Hepatocyte (in vitro differentiated cells): ENCODE data around the gene ZFP92. TPM values are rescaled to one million over a fixed set of nuclear protein-coding genes. Genes with fewer than 3 reads are reported as not detected.

Experiments used
- DNase-seq: peaks from one replicate; pipeline ENCODE4 v3.0.0-alpha.2; 2016; ENCODE audit warnings: low spot score
- H2AFZ ChIP-seq: fragments of 200-600 bp; sonication (generic); 2 replicates; pipeline ENCODE4 v1.6.0; 2016; ENCODE audit warnings: antibody characterized with exemption, mild to moderate bottlenecking
- H3K27ac ChIP-seq: fragments of 200-600 bp; sonication (generic); 2 replicates; pipeline ENCODE4 v1.5.1; 2016; ENCODE audit warnings: mild to moderate bottlenecking
- H3K27me3 ChIP-seq: fragments of 200-600 bp; sonication (generic); 2 replicates; pipeline ENCODE4 v1.6.1; 2016
- H3K36me3 ChIP-seq: fragments of 200-600 bp; sonication (generic); replicated peaks from 2 replicates; pipeline ENCODE4 v1.5.1; 2016; ENCODE audit warnings: low read depth; ENCODE audit not compliant: insufficient read depth
- H3K4me1 ChIP-seq: fragments of 200-600 bp; sonication (generic); 2 replicates; pipeline ENCODE4 v1.5.1; 2016; ENCODE audit warnings: mild to moderate bottlenecking, moderate library complexity; ENCODE audit not compliant: insufficient read depth
- H3K4me2 ChIP-seq: fragments of 200-600 bp; sonication (generic); 2 replicates; pipeline ENCODE4 v1.6.0; 2016
- H3K4me3 ChIP-seq: fragments of 200-600 bp; sonication (generic); 2 replicates; pipeline ENCODE4 v1.5.1; 2016; ENCODE audit warnings: mild to moderate bottlenecking
- H3K79me2 ChIP-seq: fragments of 200-600 bp; sonication (generic); 2 replicates; pipeline ENCODE4 v1.6.0; 2017; ENCODE audit warnings: mild to moderate bottlenecking
- H3K9me2 ChIP-seq: fragments of 200-600 bp; sonication (generic); replicated peaks from 2 replicates; pipeline ENCODE4 v1.6.0; 2017; ENCODE audit warnings: mild to moderate bottlenecking; ENCODE audit not compliant: insufficient read depth
- H3K9me3 ChIP-seq: fragments of 200-600 bp; sonication (generic); 2 replicates; pipeline ENCODE4 v1.5.1; 2016; ENCODE audit warnings: low read depth, mild to moderate bottlenecking
- H4K20me1 ChIP-seq: fragments of 200-600 bp; sonication (generic); 2 replicates; pipeline ENCODE4 v1.6.0; 2016; ENCODE audit warnings: mild to moderate bottlenecking; ENCODE audit not compliant: insufficient read depth, poor library complexity, severe bottlenecking
- CTCF ChIP-seq: fragments of 200-600 bp; sonication (generic); IDR thresholded peaks from 2 replicates; pipeline ENCODE4 v1.5.1; 2016; ENCODE audit warnings: antibody characterized with exemption, mild to moderate bottlenecking; ENCODE audit not compliant: poor library complexity
- EZH2 ChIP-seq: fragments of 200-600 bp; sonication (generic); IDR thresholded peaks from 2 replicates; pipeline ENCODE4 v1.6.1; 2016; ENCODE audit warnings: antibody characterized with exemption, mild to moderate bottlenecking, borderline replicate concordance
- EZH2phosphoT487 ChIP-seq: fragments of 200-600 bp; sonication (generic); IDR thresholded peaks from one replicate; pipeline ENCODE4 v1.6.1; 2018; ENCODE audit warnings: antibody characterized with exemption, mild to moderate bottlenecking, low read depth, moderate library complexity; ENCODE audit not compliant: unreplicated experiment, severe bottlenecking
- WGBS: methylation state at CpG from one replicate; pipeline ENCODE4 v1.1.6; 2016; ENCODE audit warnings: low lambda C conversion rate; ENCODE audit errors: missing lambda C conversion rate; 5-methylcytosine and 5-hydroxymethylcytosine counted together
- polyA plus RNA-seq: library from polyadenylated mRNA; unstranded; fragments of >200 nt; fragmentation: Nextera tagmentation; extraction: Ambion mirVana; gene quantifications from 2 replicates; pipeline ENCODE4 v1.2.1, GENCODE V29; 2016
- total RNA-seq: library from RNA; depleted of rRNA; stranded (reverse); fragments of >200 nt; gene quantifications from 2 replicates; pipeline ENCODE4 v1.2.3, GENCODE V29; 2014

ZFP92 gene
- total and polyA plus RNA-seq, 2 experiments from 2014 or later = 0.33 to 0.90 TPM

GRCh38 chrX:153426204-153426603 lies 14.9 kb downstream of the ZFP92 start:
- no peaks in the 10 kb centered on the region for H3K27me3 ChIP-seq

GRCh38 chrX:153430796-153431195 lies 19.5 kb downstream of the ZFP92 start:
- no peaks in the 10 kb centered on the region for H3K27me3 ChIP-seq
- no peaks in the 10 kb centered on the region for H4K20me1 ChIP-seq
- no peak overlapping the region for H2AFZ ChIP-seq
- H3K9me2 ChIP-seq = no peaks in the 10 kb centered on the region
- H3K4me3 ChIP-seq = no peak overlapping the region
- no peak overlapping the region for H3K27ac ChIP-seq
- TF ChIP-seq CTCF (no peak), EZH2 (no peak), EZH2phosphoT487 (no peak)
- no peaks in the 10 kb centered on the region for H3K4me1 ChIP-seq
- no peaks in the 10 kb centered on the region for H3K36me3 ChIP-seq
- H3K79me2 ChIP-seq = no peaks in the 10 kb centered on the region
- 81% methylated on average over 6 of the region's 6 CpGs for WGBS
- DNase-seq = no peak
- no peak overlapping the region for H3K4me2 ChIP-seq
- no peaks in the 10 kb centered on the region for H3K9me3 ChIP-seq

More at GRCh38 chrX:153426204-153426603, 14.9 kb downstream of the ZFP92 start:
- TF ChIP-seq CTCF (no peak), EZH2 (no peak), EZH2phosphoT487 (no peak)
- Histone ChIP-seq H3K36me3 (no peaks in the 10 kb centered on the region), H4K20me1 (no peaks in the 10 kb centered on the region), H3K4me2 (no peak overlapping the region), H2AFZ (no peak overlapping the region), H3K79me2 (no peaks in the 10 kb centered on the region), H3K9me2 (no peaks in the 10 kb centered on the region), H3K4me1 (no peaks in the 10 kb centered on the region), H3K4me3 (no peak overlapping the region), H3K9me3 (no peaks in the 10 kb centered on the region), H3K27ac (no peak overlapping the region)
- no peak for DNase-seq
- WGBS = 80% methylated on average over 3 of the region's 3 CpGs

- Histone ChIP-seq H3K4me2 (no peak overlapping the region), H3K9me2 (no peaks in the 10 kb centered on the region), H3K27me3 (no peaks in the 10 kb centered on the region), H3K4me1 (no peaks in the 10 kb centered on the region), H3K79me2 (no peaks in the 10 kb centered on the region), H3K36me3 (no peaks in the 10 kb centered on the region), H2AFZ (no peak overlapping the region), H3K4me3 (no peak overlapping the region), H4K20me1 (no peaks in the 10 kb centered on the region), H3K27ac (no peak overlapping the region), H3K9me3 (no peaks in the 10 kb centered on the region)
- 85% methylated on average over 12 of the region's 12 CpGs for WGBS
- TF ChIP-seq EZH2 = no peak
- TF ChIP-seq EZH2phosphoT487 = no peak
- TF ChIP-seq CTCF = no peak
- DNase-seq = no peak
Observed at GRCh38 chrX:153433161-153433680, 21.9 kb downstream of the ZFP92 start.
